Panc1 (cell line): Measurements from ENCODE around the gene CLPTM1L. TPM values are rescaled to one million over a fixed set of nuclear protein-coding genes. Genes with fewer than 3 reads are reported as not detected.
"Not testable (repeated sequence)": the region's sequence is repeated elsewhere in the genome, so short reads cannot be mapped to it uniquely, and the experiment has no call there.

Source experiments
- ATAC-seq: fragments of 200-7000 bp; cut with Tn5 transposase; 2 replicates; pipeline ENCODE4 v1.9.1; 2020; ENCODE audit warnings: mild to moderate bottlenecking, moderate library complexity
- BruUV-seq: library from RNA; stranded (reverse); fragments of 400-500 nt; replicated peaks from 2 replicates; lab custom pipeline; 2021; lab: Mats Ljungman, UMichigan
- CTCF ChIA-PET: fragments of 300-600 bp; sonication (Branson Sonifier 250); formaldehyde crosslinking; loops from one replicate; lab custom pipeline; 2022; ENCODE audit warnings: antibody characterized with exemption; lab: Charles Lee
- POLR2A ChIA-PET: fragments of 300-600 bp; sonication (Branson Sonifier 250); formaldehyde crosslinking; loops from one replicate; lab custom pipeline; 2022; ENCODE audit warnings: antibody characterized with exemption; lab: Charles Lee
- DNase-seq: peaks from one replicate; pipeline ENCODE4 v3.0.0-alpha.2; 2010; ENCODE audit warnings: low read depth, low spot score
- H3K27ac ChIP-seq: 2 replicates; pipeline ENCODE4 v1.5.1; 2011; ENCODE audit warnings: mild to moderate bottlenecking, low read length, inconsistent platforms
- H3K27me3 ChIP-seq: fragments of 200-500 bp; sonication (Bioruptor generic); 2 replicates; pipeline ENCODE4 v1.6.0; 2014; ENCODE audit warnings: low read length, inconsistent platforms; ENCODE audit not compliant: control insufficient read depth, insufficient read depth
- H3K36me3 ChIP-seq: fragments of 200-500 bp; sonication (Bioruptor generic); 2 replicates; pipeline ENCODE4 v1.5.1; 2014; ENCODE audit warnings: inconsistent platforms, mild to moderate bottlenecking, low read length, moderate library complexity; ENCODE audit not compliant: control insufficient read depth, insufficient read depth
- H3K4me1 ChIP-seq: 2 replicates; pipeline ENCODE4 v1.5.1; 2011; ENCODE audit warnings: inconsistent platforms, mild to moderate bottlenecking, low read length, moderate library complexity; ENCODE audit not compliant: control insufficient read depth, insufficient read depth
- H3K4me3 ChIP-seq, 2 experiments: 2 replicates each; pipeline ENCODE4 v1.5.1; 2011 to 2012; ENCODE audit warnings: low read depth in 2 of 2, low read length in 2 of 2, mild to moderate bottlenecking in 2 of 2, inconsistent platforms in 1 of 2, moderate library complexity in 1 of 2
- H3K9me3 ChIP-seq: fragments of 200-500 bp; sonication (Bioruptor generic); 2 replicates; pipeline ENCODE4 v1.5.1; 2014; ENCODE audit warnings: low read depth, mild to moderate bottlenecking, inconsistent platforms, low read length, moderate library complexity; ENCODE audit not compliant: control insufficient read depth, insufficient read depth
- POLR2AphosphoS5 ChIP-seq: IDR thresholded peaks from 2 replicates; pipeline ENCODE4 v1.6.1; 2012; ENCODE audit warnings: mild to moderate bottlenecking, low read depth, low read length, moderate library complexity
- REST ChIP-seq, 2 experiments: IDR thresholded peaks; 2 replicates each; pipeline ENCODE4 v1.6.1; 2011 to 2012; ENCODE audit warnings: low read depth in 2 of 2, control low read depth in 1 of 2, low read length in 1 of 2, mild to moderate bottlenecking in 1 of 2, moderate library complexity in 1 of 2; ENCODE audit not compliant: insufficient read depth in 1 of 2
- SIN3A ChIP-seq: IDR thresholded peaks from 2 replicates; pipeline ENCODE4 v1.6.1; 2012; ENCODE audit warnings: low read depth, mild to moderate bottlenecking, low read length, moderate library complexity, borderline replicate concordance; ENCODE audit not compliant: insufficient read depth
- TCF7L2 ChIP-seq: IDR thresholded peaks from 2 replicates; pipeline ENCODE4 v1.6.1; 2011; ENCODE audit warnings: mild to moderate bottlenecking, low read depth, low read length, inconsistent platforms
- in situ Hi-C: cut with HindIII; loops from 2 replicates; pipeline ENCODE4 v1.10.0; 2016; ENCODE audit warnings: low sequenced_read_pairs, low pct_unique_long_range_greater_than_20kb
- intact Hi-C: fragments of 100-400 bp; cut with micrococcal nuclease; formaldehyde crosslinking; loops from one replicate; pipeline ENCODE4 v1.10.0; 2022; ENCODE audit not compliant: unreplicated experiment
- total RNA-seq: library from RNA; stranded (reverse); gene quantifications from one replicate; pipeline ENCODE4 v1.2.1, GENCODE V29; 2021; ENCODE audit not compliant: unreplicated experiment
- TF ChIP-seq, protein P1 (sequence below): fragments of 450-650 bp; IDR thresholded peaks from 2 replicates; pipeline ENCODE4 v1.5.1; 2017; ENCODE audit warnings: mild to moderate bottlenecking

CLPTM1L gene
- total RNA-seq, 1 experiment from 2014 or later, result 188 TPM

GRCh38 chr5:1292846-1293415 is 52.0 kb downstream of the CLPTM1L start:
- POLR2A ChIA-PET, result no interaction called here
- Histone ChIP-seq H3K36me3 (no peaks in the 10 kb centered on the region), H3K27ac (no peak overlapping the region), H3K4me3 (no peak overlapping the region), H3K27me3 (no peaks in the 10 kb centered on the region), H3K9me3 (no peaks in the 10 kb centered on the region), H3K4me1 (no peaks in the 10 kb centered on the region; the same call in 1 of the 2 replicates)
- ATAC-seq (no peak), DNase-seq (no peak)
- TF ChIP-seq TCF7L2, result no peak
- BruUV-seq, result no TSS peak
- intact Hi-C loops, result no loop called here
- CTCF ChIA-PET, result interaction anchor here (0.6 kb wide), 1 partner anchor 84 kb away, joined by 3 read pairs; no protein-coding TSS in a partner anchor
- in situ Hi-C loops, result no loop called here

- CTCF ChIA-PET, result interaction anchor here (0.6 kb wide), 1 partner anchor 84 kb away, joined by 3 read pairs; no protein-coding TSS in a partner anchor
- TF ChIP-seq TCF7L2 (no peak), SIN3A (no peak)
- TF ChIP-seq, protein P1, sequence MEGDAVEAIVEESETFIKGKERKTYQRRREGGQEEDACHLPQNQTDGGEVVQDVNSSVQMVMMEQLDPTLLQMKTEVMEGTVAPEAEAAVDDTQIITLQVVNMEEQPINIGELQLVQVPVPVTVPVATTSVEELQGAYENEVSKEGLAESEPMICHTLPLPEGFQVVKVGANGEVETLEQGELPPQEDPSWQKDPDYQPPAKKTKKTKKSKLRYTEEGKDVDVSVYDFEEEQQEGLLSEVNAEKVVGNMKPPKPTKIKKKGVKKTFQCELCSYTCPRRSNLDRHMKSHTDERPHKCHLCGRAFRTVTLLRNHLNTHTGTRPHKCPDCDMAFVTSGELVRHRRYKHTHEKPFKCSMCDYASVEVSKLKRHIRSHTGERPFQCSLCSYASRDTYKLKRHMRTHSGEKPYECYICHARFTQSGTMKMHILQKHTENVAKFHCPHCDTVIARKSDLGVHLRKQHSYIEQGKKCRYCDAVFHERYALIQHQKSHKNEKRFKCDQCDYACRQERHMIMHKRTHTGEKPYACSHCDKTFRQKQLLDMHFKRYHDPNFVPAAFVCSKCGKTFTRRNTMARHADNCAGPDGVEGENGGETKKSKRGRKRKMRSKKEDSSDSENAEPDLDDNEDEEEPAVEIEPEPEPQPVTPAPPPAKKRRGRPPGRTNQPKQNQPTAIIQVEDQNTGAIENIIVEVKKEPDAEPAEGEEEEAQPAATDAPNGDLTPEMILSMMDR, result no peak
- in situ Hi-C loops (no loop called here), intact Hi-C loops (no loop called here)
- H3K9me3 ChIP-seq, result no peaks in the 10 kb centered on the region
- DNase-seq, result no peak
- no peaks in the 10 kb centered on the region for H3K27me3 ChIP-seq
- no peak overlapping the region for H3K27ac ChIP-seq
- POLR2A ChIA-PET, result no interaction called here
- no peak overlapping the region for H3K4me3 ChIP-seq
- no peak for ATAC-seq
- no TSS peak for BruUV-seq
- H3K4me1 ChIP-seq, result no peaks in the 10 kb centered on the region
- no peaks in the 10 kb centered on the region for H3K36me3 ChIP-seq
Measured at GRCh38 chr5:1292139-1292538, 52.8 kb downstream of the CLPTM1L start.

DNA sequence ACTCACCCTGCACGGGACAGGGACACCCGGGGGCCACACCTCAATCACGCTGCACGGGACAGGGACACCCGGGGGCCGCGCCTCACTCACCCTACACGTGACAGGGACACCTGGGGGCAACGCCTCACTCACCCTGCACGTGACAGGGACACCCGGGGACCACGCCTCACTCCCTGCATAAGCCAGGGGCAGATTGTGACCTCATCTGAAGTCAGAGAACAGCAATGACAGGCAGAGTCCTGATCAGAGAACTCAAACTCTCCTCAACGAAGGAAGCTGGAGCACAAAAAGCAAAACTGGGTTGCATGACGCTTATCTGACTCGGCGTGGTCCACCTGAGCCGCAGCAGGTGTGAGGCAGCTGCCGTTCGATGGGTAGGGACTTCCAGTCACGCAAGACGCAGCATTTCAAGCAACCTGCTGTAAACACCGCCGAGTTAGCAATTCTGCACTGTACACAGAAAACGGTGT is 53.3 kb downstream of the CLPTM1L start:
- no peak overlapping the region for H3K4me3 ChIP-seq
- H3K36me3 ChIP-seq, result no peaks in the 10 kb centered on the region
- H3K27me3 ChIP-seq, result no peaks in the 10 kb centered on the region
- CTCF ChIA-PET, result no interaction called here
- H3K9me3 ChIP-seq, result no peaks in the 10 kb centered on the region
- no peaks in the 10 kb centered on the region for H3K4me1 ChIP-seq
- in situ Hi-C loops (no loop called here), intact Hi-C loops (no loop called here)
- ATAC-seq (no peak), DNase-seq (no peak)
- no TSS peak for BruUV-seq
- H3K27ac ChIP-seq, result no peak overlapping the region
- POLR2A ChIA-PET, result no interaction called here
- no peak for TF ChIP-seq SIN3A
- TF ChIP-seq, protein P1, result no peak
- TF ChIP-seq TCF7L2, result no peak
- TF ChIP-seq POLR2AphosphoS5, result no peak
- TF ChIP-seq REST (IDR thresholded peaks at IDR 0.05; ENCODE audit: insufficient read depth in 1 of 2, low read depth in 2 of 2, low read length in 1 of 2), result no peak

- H3K27ac ChIP-seq, intact Hi-C loops, CTCF ChIA-PET, H3K4me3 ChIP-seq, H3K27me3 ChIP-seq, DNase-seq, H3K4me1 ChIP-seq, POLR2A ChIA-PET, ATAC-seq, H3K9me3 ChIP-seq, in situ Hi-C loops, H3K36me3 ChIP-seq, BruUV-seq: not testable (repeated sequence)
Measured at GRCh38 chr5:1290956-1291355, 53.9 kb downstream of the CLPTM1L start.

GRCh38 chr5:1289559-1289958 is 55.3 kb downstream of the CLPTM1L start:
- H3K9me3 ChIP-seq, H3K27me3 ChIP-seq, in situ Hi-C loops, H3K4me1 ChIP-seq, intact Hi-C loops, BruUV-seq, H3K36me3 ChIP-seq, ATAC-seq, CTCF ChIA-PET, POLR2A ChIA-PET, DNase-seq, H3K27ac ChIP-seq, H3K4me3 ChIP-seq: not testable (repeated sequence)
